Myocyte (in vitro differentiated cells): ENCODE results near the gene STRIT1. TPM values are rescaled to one million over a fixed set of nuclear protein-coding genes. Genes with fewer than 3 reads are reported as not detected.
A peak's percentile ranks its signal among the peaks of the same experiment; 100 is the strongest.

ENCODE experiments used
- DNase-seq: peaks from one replicate; pipeline ENCODE4 v3.0.0-alpha.2; 2012; ENCODE audit warnings: low read depth
- polyA plus RNA-seq: library from polyadenylated mRNA; unstranded; fragments of >200 nt; gene quantifications from one replicate; pipeline ENCODE4 v1.2.1, GENCODE V29; 2012; ENCODE audit warnings: missing spikeins
- total RNA-seq: library from RNA; depleted of rRNA; stranded (reverse); fragments of >200 nt; gene quantifications from 2 replicates; pipeline ENCODE4 v1.2.3, GENCODE V29; 2014

Gene STRIT1
- total RNA-seq = 0.48 TPM in 1 of 2 replicates, not detected in the other
- 0.15 TPM for polyA plus RNA-seq

DNA sequence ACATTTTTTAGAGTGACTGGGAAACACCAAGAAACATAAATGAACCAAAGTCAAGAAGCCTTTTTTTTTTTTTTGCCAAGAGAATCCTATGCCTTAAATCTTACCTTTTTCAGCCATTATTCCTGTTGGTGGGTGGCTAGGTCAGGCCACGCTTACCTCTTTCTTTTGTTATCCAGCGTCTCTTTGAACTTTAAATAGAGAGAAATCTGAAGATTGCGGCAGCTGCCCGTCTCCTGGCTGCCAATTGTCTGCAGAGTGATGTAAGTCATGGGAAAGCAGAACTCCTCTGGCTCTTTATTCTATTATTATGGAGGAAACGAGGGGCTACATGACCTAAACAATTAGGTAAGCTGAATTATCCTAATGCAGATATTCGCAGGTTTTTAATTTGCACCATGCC, at the start of gene STRIT1:
STRIT1 (minus strand) TSS at position 168 of the 400 bp plus-strand sequence.
- no peak for DNase-seq

DNA sequence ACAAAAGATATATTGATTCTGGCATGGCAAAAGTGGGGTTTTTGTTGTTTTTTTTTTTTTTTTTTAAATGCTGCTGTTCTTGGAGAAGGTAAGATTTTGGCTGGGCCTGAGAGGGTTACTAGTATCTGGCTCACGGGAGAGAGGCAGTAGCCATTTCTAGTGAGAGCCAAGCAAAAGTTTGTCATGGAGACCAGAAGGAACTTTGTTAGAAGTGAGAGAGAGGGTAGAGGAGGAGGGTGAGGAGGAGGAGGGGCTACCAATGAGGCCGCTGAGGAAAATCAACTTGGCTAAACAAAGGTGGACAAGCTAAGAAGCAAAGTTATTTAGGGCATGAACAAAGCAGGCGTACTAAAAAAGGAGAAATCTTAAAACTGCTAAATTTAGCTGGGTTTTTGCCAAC, 48.9 kb upstream of the STRIT1 start:
- no peak for DNase-seq

GRCh38 chr3:155339052-155339451, 45.6 kb upstream of the STRIT1 start:
- no peak for DNase-seq

DNA sequence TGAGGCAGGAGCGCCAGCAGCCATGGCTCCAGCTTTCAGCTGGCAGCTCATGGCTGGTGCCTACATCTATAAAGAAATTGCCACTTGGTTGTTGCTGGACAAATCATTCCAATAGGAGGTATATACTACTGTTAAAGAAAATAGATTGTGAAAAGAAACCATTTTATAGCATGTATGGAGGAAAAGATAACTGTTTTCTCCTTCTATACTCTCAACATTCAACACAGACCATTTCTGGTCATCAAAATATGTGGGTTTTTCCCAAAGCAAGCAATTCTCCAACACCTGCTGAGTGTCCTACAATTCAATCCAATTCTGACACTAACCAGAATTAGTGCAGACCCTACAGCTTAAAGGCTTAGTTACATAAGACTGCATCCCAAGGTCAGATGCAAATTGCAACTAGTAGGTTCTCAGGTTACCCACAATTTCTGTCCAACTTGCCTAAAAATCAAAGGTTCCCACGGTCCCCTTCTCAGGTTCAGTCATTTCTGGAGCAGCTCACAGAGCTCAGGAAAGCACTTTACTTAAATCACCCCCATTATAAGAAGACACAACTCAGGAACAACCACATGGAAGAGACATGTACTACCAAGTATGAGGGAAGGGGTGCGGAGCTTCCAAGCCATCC, 42.4 kb upstream of the STRIT1 start:
- DNase-seq = no peak

- no peak for DNase-seq
These were observed 41.6 kb upstream of the STRIT1 start for GRCh38 chr3:155334914-155335723.

DNA sequence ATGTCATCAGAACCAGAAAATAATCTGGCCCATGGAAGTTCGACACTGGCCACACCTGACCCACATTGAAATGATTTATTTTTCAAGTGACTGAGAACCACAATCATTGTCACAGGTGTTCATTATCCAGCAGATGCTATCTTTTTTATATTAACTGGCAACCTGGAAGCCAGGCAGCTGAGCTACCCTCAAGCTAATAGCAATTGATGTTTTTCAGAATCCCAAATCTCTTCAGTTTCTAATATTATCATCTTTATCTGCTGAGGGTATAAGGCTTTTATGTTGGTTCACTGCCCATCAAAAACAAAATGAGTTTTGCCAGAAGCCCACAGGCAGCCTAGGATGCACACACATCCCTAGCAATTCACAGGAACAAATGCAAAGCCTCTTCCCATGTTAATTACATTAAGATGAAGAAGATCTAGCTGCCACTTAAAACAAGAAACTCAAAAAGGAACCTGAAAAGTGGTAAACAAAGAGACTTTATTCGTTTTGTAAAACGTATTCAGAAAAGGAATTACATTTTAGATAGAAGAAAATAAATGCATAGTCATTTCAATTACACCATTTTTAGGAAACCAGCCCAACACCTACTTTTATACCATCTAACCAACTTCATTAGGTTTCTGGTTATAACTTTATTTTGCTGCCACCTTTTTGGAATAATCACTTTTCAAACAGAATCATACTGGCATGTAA, 40.9 kb upstream of the STRIT1 start:
- no peak for DNase-seq

DNA sequence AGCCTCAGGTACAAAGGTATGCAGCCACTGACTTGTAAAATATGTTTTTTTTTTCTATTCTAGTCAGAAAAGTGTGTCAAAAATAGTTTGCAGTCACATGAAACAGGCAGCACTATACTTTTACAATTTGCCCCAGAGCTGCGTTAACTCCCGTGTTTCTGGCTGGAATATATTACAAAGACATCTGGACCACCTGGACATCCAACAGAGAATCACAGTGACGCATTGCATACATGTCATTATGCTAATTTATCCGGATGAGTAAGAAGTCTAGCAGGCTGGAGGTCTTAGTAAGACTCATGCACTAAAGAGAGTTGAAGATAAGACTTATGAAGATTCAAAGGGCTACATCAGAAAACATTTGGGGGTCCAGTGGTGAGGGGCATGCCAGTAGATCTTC, 39.2 kb upstream of the STRIT1 start:
- no peak for DNase-seq

DNA sequence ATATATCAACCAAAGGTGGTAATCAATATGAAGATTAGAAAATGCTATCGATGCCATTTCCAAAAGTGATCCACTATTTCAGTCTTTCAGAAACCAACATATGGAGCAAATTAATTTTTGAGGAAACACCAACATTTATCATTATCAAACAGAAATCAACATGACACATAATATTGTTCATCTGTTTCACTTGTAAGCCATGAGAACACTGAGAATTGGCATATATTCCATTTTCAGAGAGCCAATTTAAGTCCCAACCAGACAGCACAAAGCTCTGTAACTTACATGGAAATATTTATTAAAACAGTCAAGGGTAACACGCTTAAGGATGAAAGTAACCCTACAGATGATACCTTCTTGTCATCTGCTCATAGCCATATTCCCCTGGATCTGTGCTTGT, 37.6 kb upstream of the STRIT1 start:
- DNase-seq = no peak

DNA sequence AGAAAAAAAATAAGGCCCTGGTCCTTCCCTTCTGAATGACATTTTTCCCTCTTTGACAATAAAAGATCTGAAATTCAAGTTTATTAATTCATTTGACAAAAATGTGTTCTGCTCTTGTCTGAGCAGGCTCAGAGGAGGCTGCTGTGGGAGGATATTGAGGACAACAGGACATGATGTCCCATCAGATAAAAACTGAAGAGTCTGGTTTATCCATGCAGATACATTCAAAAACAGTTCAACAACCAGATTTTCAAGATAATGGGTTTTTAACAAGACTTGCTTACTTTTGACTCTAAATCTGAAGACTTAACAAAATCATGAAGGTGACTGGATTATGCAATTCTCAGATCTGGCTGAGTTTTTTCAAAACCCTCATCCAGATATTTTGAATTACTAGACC, 36.9 kb upstream of the STRIT1 start:
- DNase-seq = no peak

- DNase-seq = no peak
These were observed 36.1 kb upstream of the STRIT1 start for GRCh38 chr3:155329513-155330048.

GRCh38 chr3:155327871-155328270, 34.4 kb upstream of the STRIT1 start:
- no peak for DNase-seq

DNA sequence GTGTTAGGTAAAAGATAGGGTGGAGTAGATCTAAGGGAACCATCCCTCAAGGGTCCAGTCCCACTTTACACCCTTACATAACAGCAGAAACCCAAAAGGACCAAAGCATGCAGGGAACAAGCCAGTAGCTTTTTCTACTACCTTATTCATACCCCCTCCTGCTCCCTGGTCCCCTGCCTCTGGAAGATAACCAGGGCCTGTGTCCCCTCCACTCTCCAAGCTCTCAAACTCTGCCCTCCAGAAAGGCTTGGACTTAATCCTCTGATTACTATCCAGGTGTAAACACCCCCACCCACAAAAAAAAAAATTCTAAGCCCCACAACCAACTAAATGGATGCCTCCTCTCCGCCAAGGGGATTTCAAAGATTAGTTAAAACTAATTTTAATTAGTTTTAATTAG, 33.9 kb upstream of the STRIT1 start:
- DNase-seq = no peak

- no peak for DNase-seq
These were observed 33.4 kb upstream of the STRIT1 start for GRCh38 chr3:155326901-155327300.

- no peak for DNase-seq
These were observed 32.8 kb upstream of the STRIT1 start for GRCh38 chr3:155326244-155326643.

GRCh38 chr3:155325263-155325835, 31.9 kb upstream of the STRIT1 start:
- DNase-seq = no peak

DNA sequence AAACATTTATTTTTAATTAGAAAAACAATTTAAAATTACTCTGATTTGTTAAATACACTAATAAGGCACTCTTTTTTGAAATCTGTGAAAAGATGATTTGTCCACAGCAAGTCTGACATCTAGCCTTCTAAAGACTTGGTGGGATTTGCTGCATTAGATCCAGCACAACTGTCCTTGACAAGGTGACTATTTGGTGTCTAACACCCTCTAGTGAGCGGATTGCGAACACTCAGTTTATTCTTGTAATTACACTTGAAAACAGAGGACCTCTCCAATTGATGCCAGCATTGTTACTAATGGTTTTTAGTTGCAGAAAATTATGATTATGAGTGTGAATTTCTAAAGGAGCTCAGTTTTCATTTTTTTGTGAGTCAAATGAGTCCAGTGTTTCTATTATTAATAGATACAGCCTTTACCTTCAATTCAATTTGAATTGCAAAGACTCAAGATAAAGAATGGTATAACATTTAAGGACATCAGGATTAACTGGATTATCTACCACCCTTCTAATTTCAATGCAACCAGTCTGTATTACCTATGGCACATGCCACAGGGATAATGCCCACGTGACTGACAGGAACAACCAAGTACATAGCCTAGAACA, 29.7 kb upstream of the STRIT1 start:
- peak; percentile 86 for DNase-seq

DNA sequence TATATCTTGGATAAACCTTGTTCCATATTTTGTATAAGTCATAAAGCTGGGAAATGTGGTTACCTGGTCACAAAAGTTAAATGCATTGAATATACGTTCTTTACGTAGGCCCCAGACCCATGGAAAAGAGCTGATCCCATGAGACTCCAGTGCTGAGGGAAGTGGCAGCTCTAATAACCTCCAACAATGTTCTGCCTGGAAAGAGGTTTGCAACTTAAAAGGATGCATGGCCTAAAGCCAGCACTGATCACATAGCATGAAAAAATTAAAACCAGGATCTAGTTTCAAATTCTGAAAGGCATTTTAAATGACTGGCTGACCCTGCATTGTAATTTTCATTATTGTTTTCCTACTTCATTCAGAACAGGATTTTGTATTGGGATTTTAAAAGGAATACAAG, 27.9 kb upstream of the STRIT1 start:
- no peak for DNase-seq

DNA sequence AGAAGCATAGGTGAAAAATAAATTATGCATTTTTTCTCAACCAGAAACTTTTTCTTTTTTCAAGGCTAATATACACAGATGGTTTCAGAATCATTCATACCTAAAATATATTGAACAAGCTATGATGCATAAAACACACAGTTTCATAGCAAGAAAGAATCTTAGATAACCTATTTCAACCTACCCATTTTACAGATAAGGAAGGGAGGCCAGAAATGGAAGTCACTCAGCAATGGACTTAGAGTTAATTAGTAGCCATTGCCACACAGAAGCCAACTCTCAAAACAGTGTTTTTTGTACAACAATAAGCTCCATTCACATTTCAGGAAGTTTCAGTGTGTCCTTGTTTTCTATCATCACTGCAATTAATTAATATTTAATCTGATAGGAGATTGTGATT, 27.5 kb upstream of the STRIT1 start:
- no peak for DNase-seq

- DNase-seq = no peak
These were observed 25.3 kb upstream of the STRIT1 start for GRCh38 chr3:155318740-155319139.

- no peak for DNase-seq
These were observed 23.7 kb upstream of the STRIT1 start for GRCh38 chr3:155317211-155317610.

DNA sequence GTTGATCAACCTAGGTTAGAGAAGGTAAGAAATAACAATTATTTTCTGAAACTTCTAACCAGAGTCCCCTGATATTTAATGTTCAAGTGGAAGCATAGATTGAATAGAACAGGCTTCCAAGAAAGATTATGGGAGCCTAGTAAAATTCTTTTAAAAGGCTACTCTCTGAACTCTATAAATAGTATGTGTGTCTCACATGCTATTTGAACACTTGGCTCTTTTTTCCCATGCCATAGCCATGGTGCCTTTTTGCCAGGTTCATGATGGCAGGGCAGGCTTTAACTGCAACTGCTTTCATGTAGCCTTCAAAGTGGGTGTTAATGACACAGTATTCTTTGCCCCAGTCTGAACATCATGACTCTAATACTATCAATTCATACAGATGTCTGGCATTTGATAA, 22.9 kb upstream of the STRIT1 start:
- peak; percentile 21 for DNase-seq
